Spinal cord (tissue), 10 donors: Measurements from ENCODE around the gene TOGARAM1. TPM values are rescaled to one million over a fixed set of nuclear protein-coding genes. Genes with fewer than 3 reads are reported as not detected.
A peak's percentile ranks its signal among the peaks of the same experiment; 100 is the strongest.

Experiments used
- DNase-seq, 6 donors: peaks; one replicate each; pipeline versions ENCODE4 v3.0.0 to v3.0.0-alpha.2; 2013 to 2015; ENCODE audit warnings: low spot score in 6 of 6, low read depth in 4 of 6
- H3K27ac ChIP-seq: one replicate; pipeline ENCODE4 v1.5.1; 2013; ENCODE audit warnings: low read depth, low read length, control low read depth
- H3K27me3 ChIP-seq: one replicate; pipeline ENCODE4 v1.6.1; 2013; ENCODE audit warnings: low read length; ENCODE audit not compliant: control insufficient read depth, insufficient read depth
- H3K36me3 ChIP-seq: one replicate; pipeline ENCODE4 v1.6.1; 2013; ENCODE audit warnings: low read length; ENCODE audit not compliant: control insufficient read depth, insufficient read depth
- H3K4me1 ChIP-seq: one replicate; pipeline ENCODE4 v1.6.1; 2013; ENCODE audit warnings: low read length; ENCODE audit not compliant: control insufficient read depth, insufficient read depth
- H3K4me3 ChIP-seq: one replicate; pipeline ENCODE4 v1.5.1; 2013; ENCODE audit warnings: low read depth, low read length, control low read depth
- H3K9me3 ChIP-seq: one replicate; pipeline ENCODE4 v1.6.1; 2013; ENCODE audit warnings: low read length; ENCODE audit not compliant: control insufficient read depth, insufficient read depth
- WGBS: methylation state at CpG from one replicate; pipeline ENCODE4 v1.1.5; 2013; ENCODE audit warnings: missing lambda C conversion rate; ENCODE audit not compliant: insufficient coverage; 5-methylcytosine and 5-hydroxymethylcytosine counted together
- polyA plus RNA-seq, 2 donors: library from polyadenylated mRNA; unstranded; fragments of 120-200 nt; gene quantifications; one replicate each; pipeline ENCODE4 v1.2.1, GENCODE V29; 2013; ENCODE audit not compliant: insufficient read length in 2 of 2
- total RNA-seq, 2 donors: library from RNA; depleted of rRNA in 1 of 2; stranded (reverse); fragments of 120-200 nt in 1 of 2; fragments of >200 nt in 1 of 2; gene quantifications; one replicate each; pipeline versions ENCODE4 v1.2.3 to v1.2.4, GENCODE V29; 2013 to 2014
- donor health status: healthy.

TOGARAM1 gene
- total and polyA plus RNA-seq, 4 donors = 24.8 to 59.2 (median 31.6) TPM

- peak in 2 of 6 donors; percentile 2 to 10 for DNase-seq
- no peaks in the 10 kb centered on the region for H3K4me1 ChIP-seq
- no peaks in the 10 kb centered on the region for H3K27me3 ChIP-seq
- WGBS = no CpG with 5 or more reads among the region's 1 CpG
- H3K4me3 ChIP-seq = no peak overlapping the region
- H3K36me3 ChIP-seq = peaks cover 26% of the 10 kb centered on the region
- H3K9me3 ChIP-seq = peaks cover 2% of the 10 kb centered on the region
- no peak overlapping the region for H3K27ac ChIP-seq
These were observed 19.6 kb upstream of the TOGARAM1 start for GRCh38 chr14:44942436-44942835.

GRCh38 chr14:44944107-44944506 is 17.9 kb upstream of the TOGARAM1 start:
- Histone ChIP-seq H3K27me3 (no peaks in the 10 kb centered on the region), H3K4me1 (no peaks in the 10 kb centered on the region), H3K36me3 (peaks cover 16% of the 10 kb centered on the region), H3K4me3 (no peak overlapping the region), H3K27ac (no peak overlapping the region), H3K9me3 (no peaks in the 10 kb centered on the region)
- DNase-seq = no peak

- DNase-seq = peak in 1 of 6 donors; percentile 42
- WGBS = 100% methylated on average over 2 of the region's 4 CpGs
- Histone ChIP-seq H3K9me3 (no peaks in the 10 kb centered on the region), H3K27ac (no peak overlapping the region), H3K36me3 (peaks cover 15% of the 10 kb centered on the region), H3K4me3 (no peak overlapping the region), H3K27me3 (no peaks in the 10 kb centered on the region), H3K4me1 (no peaks in the 10 kb centered on the region)
These were observed 16.7 kb upstream of the TOGARAM1 start for GRCh38 chr14:44945264-44945663.

GRCh38 chr14:44951051-44951450 is 10.9 kb upstream of the TOGARAM1 start:
- H3K9me3 ChIP-seq = no peaks in the 10 kb centered on the region
- 100% methylated on average over 1 of the region's 2 CpGs for WGBS
- H3K36me3 ChIP-seq = no peaks in the 10 kb centered on the region
- no peak overlapping the region for H3K27ac ChIP-seq
- DNase-seq = no peak
- no peaks in the 10 kb centered on the region for H3K4me1 ChIP-seq
- no peak overlapping the region for H3K4me3 ChIP-seq
- no peaks in the 10 kb centered on the region for H3K27me3 ChIP-seq

DNA sequence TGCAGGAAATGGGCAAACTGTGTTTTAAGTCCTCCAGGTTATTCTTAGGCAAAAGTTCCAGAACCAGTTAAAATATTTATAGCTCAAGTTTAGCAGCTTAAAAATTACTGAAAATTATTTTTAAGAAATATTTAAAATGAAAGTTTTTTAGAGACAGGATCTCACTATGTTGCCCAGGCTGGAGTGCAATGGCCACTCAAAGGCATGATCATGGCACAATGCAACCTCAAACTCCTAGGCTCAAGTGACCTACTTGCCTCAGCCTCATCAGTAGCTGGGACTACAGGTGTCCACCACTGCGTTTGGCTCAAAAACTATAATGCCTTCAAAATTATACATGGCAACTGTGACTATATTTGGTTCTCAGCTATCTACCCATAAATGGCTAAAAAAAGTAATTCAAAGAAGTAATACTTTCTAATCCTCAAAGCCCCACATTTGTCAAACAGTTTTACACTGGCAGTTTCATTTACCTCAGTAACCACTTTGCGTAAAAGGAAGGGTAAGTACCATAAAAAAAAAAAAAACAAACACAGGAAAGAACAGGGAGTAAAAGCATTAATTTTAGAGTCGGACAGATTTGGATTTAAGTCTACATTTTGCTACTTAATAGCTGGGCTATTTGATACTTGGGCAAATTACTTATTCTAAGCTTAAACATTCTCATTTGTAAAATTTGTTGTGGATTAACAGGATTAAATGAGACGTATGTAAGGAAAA is 9.4 kb upstream of the TOGARAM1 start:
- no peak for DNase-seq
- no peaks in the 10 kb centered on the region for H3K4me1 ChIP-seq
- WGBS = no CpG with 5 or more reads among the region's 4 CpGs
- no peaks in the 10 kb centered on the region for H3K9me3 ChIP-seq
- no peaks in the 10 kb centered on the region for H3K36me3 ChIP-seq
- no peaks in the 10 kb centered on the region for H3K27me3 ChIP-seq
- no peak overlapping the region for H3K27ac ChIP-seq
- H3K4me3 ChIP-seq = no peak overlapping the region

DNA sequence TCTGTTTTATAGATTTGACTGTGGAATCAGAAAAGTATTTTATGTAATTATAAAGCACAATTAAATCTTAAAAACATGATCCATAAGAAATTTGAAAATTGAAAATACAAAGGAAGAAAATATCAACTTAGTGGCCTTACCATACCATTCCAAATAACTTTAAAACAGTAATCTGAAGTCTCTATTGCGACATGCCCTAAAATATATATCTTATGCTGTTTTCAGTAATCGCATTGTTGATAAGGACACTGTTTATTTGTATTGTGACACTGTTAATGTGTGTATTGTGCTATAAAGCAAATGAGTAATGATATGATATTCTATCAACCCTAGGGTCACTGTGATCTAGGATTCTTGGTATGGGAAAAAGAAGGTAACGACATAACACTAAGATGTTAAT is 7.2 kb upstream of the TOGARAM1 start:
- H3K27me3 ChIP-seq = no peaks in the 10 kb centered on the region
- H3K4me1 ChIP-seq = no peaks in the 10 kb centered on the region
- no CpG with 5 or more reads among the region's 3 CpGs for WGBS
- no peaks in the 10 kb centered on the region for H3K9me3 ChIP-seq
- no peak overlapping the region for H3K27ac ChIP-seq
- H3K4me3 ChIP-seq = no peak overlapping the region
- DNase-seq = no peak
- no peaks in the 10 kb centered on the region for H3K36me3 ChIP-seq

- Histone ChIP-seq H3K27me3 (no peaks in the 10 kb centered on the region), H3K4me1 (no peaks in the 10 kb centered on the region)
- WGBS = no CpG with 5 or more reads among the region's 3 CpGs
These were observed 6.5 kb upstream of the TOGARAM1 start for GRCh38 chr14:44955528-44955927.

DNA sequence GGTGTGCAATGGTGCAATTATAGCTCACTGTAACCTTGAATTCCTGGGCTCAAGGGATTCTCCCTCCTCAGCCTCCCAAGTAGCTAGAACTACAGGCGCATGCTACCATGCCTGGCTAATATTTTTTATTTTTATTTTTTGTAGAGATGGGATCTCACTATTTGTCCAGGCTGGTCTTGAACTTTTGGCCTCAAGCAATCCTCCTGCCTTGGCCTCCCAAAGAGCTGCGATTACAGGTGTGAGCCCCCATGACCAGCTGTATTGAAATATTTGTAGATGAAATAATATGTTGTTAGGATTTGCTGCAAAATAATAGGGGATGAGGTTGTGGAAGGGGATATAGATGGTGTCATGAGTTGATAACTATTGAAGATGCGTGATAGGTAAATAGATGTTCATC is 5.1 kb upstream of the TOGARAM1 start:
- 100% methylated on average over 1 of the region's 3 CpGs for WGBS
- Histone ChIP-seq H3K4me3 (no peak overlapping the region), H3K36me3 (no peaks in the 10 kb centered on the region), H3K9me3 (no peaks in the 10 kb centered on the region), H3K4me1 (no peaks in the 10 kb centered on the region), H3K27ac (no peak overlapping the region), H3K27me3 (no peaks in the 10 kb centered on the region)
- no peak for DNase-seq

More at GRCh38 chr14:44955528-44955927, 6.5 kb upstream of the TOGARAM1 start:
- no peak overlapping the region for H3K27ac ChIP-seq
- H3K4me3 ChIP-seq = no peak overlapping the region
- no peaks in the 10 kb centered on the region for H3K9me3 ChIP-seq
- DNase-seq = no peak
- no peaks in the 10 kb centered on the region for H3K36me3 ChIP-seq

DNA sequence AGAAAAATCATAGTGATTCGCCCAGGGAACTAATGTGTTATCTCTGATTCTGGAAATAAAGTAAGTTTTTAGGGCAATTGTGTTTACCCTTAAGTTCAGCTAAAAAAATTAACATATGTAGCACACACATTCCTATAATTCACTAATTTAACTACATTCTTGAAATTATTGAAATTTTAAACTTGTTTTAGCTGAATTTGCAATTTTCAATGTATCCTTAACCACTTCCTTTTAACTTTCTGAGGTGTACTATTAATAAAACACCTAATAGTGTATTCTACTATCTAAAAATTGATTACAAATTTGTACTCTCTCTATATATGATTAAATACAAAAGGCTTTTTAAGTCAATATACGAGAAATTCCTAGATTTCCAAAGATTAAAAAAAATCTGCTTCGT is 2.5 kb upstream of the TOGARAM1 start:
- Histone ChIP-seq H3K9me3 (no peaks in the 10 kb centered on the region), H3K27ac (no peak overlapping the region), H3K4me3 (peak overlapping the region; percentile 95), H3K36me3 (no peaks in the 10 kb centered on the region), H3K4me1 (no peaks in the 10 kb centered on the region), H3K27me3 (no peaks in the 10 kb centered on the region)
- no peak for DNase-seq
- no CpG with 5 or more reads among the region's 3 CpGs for WGBS

DNA sequence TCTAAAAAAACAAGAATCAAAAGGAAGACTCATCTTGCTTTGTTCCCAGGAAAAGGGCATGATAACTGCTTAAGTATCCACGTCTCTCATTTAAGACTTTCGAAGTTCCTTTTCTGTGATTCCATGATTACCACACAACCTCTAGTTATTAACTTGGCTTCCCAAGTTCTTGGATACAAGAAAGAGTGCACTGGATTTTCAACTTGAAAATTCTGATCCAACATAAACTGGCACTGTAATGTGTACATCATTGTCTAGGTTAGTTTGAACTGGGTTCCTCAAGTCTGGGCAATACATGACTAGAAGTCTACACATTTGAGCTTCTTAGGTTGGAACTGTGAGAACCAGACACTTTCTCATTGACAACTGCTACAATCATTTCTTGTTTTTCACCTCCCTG is 1.8 kb upstream of the TOGARAM1 start:
- H3K27me3 ChIP-seq = no peaks in the 10 kb centered on the region
- H3K36me3 ChIP-seq = no peaks in the 10 kb centered on the region
- H3K27ac ChIP-seq = no peak overlapping the region
- H3K9me3 ChIP-seq = no peaks in the 10 kb centered on the region
- WGBS = no CpG with 5 or more reads among the region's 2 CpGs
- peak overlapping the region; percentile 95 for H3K4me3 ChIP-seq
- DNase-seq = no peak
- H3K4me1 ChIP-seq = no peaks in the 10 kb centered on the region
